ENCODE measurements around the gene PRSS23. TPM values are rescaled to one million over a fixed set of nuclear protein-coding genes. Genes with fewer than 3 reads are reported as not detected.
A peak's percentile ranks its signal among the peaks of the same experiment; 100 is the strongest.

PRSS23 gene
- total and polyA plus RNA-seq, 10 of the 15 experiments (the other 5 are each of a cell fraction or from before 2014, with no cell fraction given) = 0.03 to 0.39 (median 0.16) TPM; not detected in 5

DNA sequence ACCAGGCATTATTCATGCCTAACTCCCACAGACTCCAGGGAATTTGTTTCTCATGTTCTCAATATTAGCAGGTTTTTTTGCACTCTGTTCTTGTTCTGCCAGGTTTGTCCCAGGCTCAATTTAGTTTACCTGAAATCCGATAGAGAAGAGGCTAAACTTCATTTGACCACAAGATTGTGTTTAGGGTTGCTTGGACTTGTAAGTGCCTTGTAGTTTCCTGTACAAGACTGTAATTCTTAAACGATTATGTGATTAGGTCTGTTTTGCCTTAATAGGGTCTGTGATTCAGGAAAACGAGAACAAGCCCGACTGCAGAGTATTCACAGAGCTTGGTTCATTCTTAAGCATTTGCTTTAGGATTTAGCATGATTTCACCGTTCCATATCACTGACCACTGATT, 1.8 kb downstream of the PRSS23 start:
- H3K4me2 ChIP-seq (ENCODE audit: control insufficient read depth, insufficient read depth) = no peak overlapping the region
- no peaks in the 10 kb centered on the region for H4K20me1 ChIP-seq (ENCODE audit: control insufficient read depth, insufficient read depth)
- ChIA-PET RAD21 (ENCODE audit: unreplicated experiment) (no interaction called here), POLR2A (no interaction called here), SMC1A (ENCODE audit: uncharacterized antibody, unreplicated experiment) (no interaction called here), CTCF (interaction anchor here (1.3 kb wide), 1 partner anchor 9 kb away, joined by 3 read pairs; no protein-coding TSS in a partner anchor)
- intact Hi-C loops (cut with micrococcal nuclease; ENCODE audit: unreplicated experiment) = no loop called here
- in situ Hi-C loops (cut with MboI) = loop anchor here (25.0 kb wide), 1 partner anchor 1215 kb away; no protein-coding TSS in a partner anchor
- no peaks in the 10 kb centered on the region for H3K4me1 ChIP-seq (ENCODE audit: control insufficient read depth, insufficient read depth, low read length)
- BruUV-seq (replicated peaks) = no TSS peak
- no peak for FAIRE-seq
- H3K27me3 ChIP-seq (replicated peaks in 1 of 2; ENCODE audit: control insufficient read depth in 2 of 2, insufficient read depth in 2 of 2, low read length in 1 of 2) = peaks cover 5 to 6% of the 10 kb centered on the region in 2 experiments; a peak in 3 of 4 replicates
- TF ChIP-seq NR2C1 (IDR thresholded peaks at IDR 0.05) (no peak), POLR2A (IDR thresholded peaks at IDR 0.05; ENCODE audit: low read depth, low read length) (no peak), E2F8 (IDR thresholded peaks at IDR 0.05; ENCODE audit: low read depth, partially characterized antibody) (no peak)
- H3K79me2 ChIP-seq (ENCODE audit: control insufficient read depth, insufficient read depth, low read length) = no peaks in the 10 kb centered on the region
- H3K36me3 ChIP-seq (ENCODE audit: control insufficient read depth in 2 of 2, insufficient read depth in 2 of 2, low read length in 1 of 2) = no peaks in the 10 kb centered on the region
- no peaks in the 10 kb centered on the region for H3K9me3 ChIP-seq (replicated peaks; ENCODE audit: control insufficient read depth, insufficient read depth, low read length)
- H3K9ac ChIP-seq (ENCODE audit: control insufficient read depth, insufficient read depth, low read length) = no peak overlapping the region
- no peak overlapping the region for H2AFZ ChIP-seq (ENCODE audit: control insufficient read depth, low read depth, low read length)
- no peak overlapping the region for H3K4me3 ChIP-seq
- 34% methylated on average over 5 of the region's 5 CpGs for WGBS (ENCODE audit: insufficient coverage, insufficient replicate concordance, low lambda C conversion rate, missing lambda C conversion rate)
- DNase-seq (ENCODE audit: low read depth, low spot score) = no peak
- no peak for ATAC-seq
- H3K27ac ChIP-seq (ENCODE audit: control insufficient read depth, insufficient read depth) = no peak overlapping the region

DNA sequence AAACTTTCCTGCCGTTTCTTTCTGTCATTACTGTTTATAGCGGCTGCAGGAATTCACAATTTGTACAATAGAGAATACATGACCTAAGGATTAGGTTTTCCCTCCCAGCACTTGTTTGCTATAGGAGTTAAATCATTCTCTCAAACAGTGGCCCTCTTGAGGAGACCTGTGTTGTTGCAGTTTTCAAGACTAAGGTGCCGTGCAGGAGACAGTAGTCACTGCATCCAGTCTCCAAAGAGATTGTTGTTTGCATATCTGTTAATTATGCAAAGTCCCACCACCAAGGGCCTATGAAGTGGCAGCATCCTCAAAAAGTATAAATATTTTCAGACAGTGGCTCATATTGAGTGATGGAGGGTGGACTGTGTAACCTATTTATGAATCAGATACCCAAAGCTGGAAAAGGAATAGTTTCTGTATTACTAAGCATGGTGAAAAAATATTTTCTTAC, 2.3 kb downstream of the PRSS23 start:
- peaks cover 5 to 6% of the 10 kb centered on the region in 2 experiments; a peak in 3 of 4 replicates for H3K27me3 ChIP-seq (replicated peaks in 1 of 2; ENCODE audit: control insufficient read depth in 2 of 2, insufficient read depth in 2 of 2, low read length in 1 of 2)
- ChIA-PET SMC1A (ENCODE audit: uncharacterized antibody, unreplicated experiment) (no interaction called here), CTCF (interaction anchor here (1.1 kb wide), 1 partner anchor 127 kb away, joined by 4 read pairs; no protein-coding TSS in a partner anchor), POLR2A (no interaction called here), RAD21 (ENCODE audit: unreplicated experiment) (no interaction called here)
- no peak overlapping the region for H3K4me3 ChIP-seq
- H4K20me1 ChIP-seq (ENCODE audit: control insufficient read depth, insufficient read depth) = no peaks in the 10 kb centered on the region
- H3K9me3 ChIP-seq (replicated peaks; ENCODE audit: control insufficient read depth, insufficient read depth, low read length) = no peaks in the 10 kb centered on the region
- no peak for FAIRE-seq
- TF ChIP-seq, protein P1, sequence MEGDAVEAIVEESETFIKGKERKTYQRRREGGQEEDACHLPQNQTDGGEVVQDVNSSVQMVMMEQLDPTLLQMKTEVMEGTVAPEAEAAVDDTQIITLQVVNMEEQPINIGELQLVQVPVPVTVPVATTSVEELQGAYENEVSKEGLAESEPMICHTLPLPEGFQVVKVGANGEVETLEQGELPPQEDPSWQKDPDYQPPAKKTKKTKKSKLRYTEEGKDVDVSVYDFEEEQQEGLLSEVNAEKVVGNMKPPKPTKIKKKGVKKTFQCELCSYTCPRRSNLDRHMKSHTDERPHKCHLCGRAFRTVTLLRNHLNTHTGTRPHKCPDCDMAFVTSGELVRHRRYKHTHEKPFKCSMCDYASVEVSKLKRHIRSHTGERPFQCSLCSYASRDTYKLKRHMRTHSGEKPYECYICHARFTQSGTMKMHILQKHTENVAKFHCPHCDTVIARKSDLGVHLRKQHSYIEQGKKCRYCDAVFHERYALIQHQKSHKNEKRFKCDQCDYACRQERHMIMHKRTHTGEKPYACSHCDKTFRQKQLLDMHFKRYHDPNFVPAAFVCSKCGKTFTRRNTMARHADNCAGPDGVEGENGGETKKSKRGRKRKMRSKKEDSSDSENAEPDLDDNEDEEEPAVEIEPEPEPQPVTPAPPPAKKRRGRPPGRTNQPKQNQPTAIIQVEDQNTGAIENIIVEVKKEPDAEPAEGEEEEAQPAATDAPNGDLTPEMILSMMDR (IDR thresholded peaks at IDR 0.05 in 2 of 3, conservative IDR thresholded peaks at IDR 0.05 in 1 of 3; ENCODE audit: control insufficient read depth in 2 of 3, extremely low read depth in 1 of 3, insufficient read depth in 1 of 3, low read depth in 3 of 3, low read length in 3 of 3) = peak; percentile 13 to 20 (median 17); a peak in 2 of 6 replicates
- TF ChIP-seq CHD4 (IDR thresholded peaks at IDR 0.05) = no peak
- in situ Hi-C loops (cut with MboI) = loop anchor here (25.0 kb wide), 1 partner anchor 1215 kb away; no protein-coding TSS in a partner anchor
- no peak overlapping the region for H2AFZ ChIP-seq (ENCODE audit: control insufficient read depth, low read depth, low read length)
- no peaks in the 10 kb centered on the region for H3K36me3 ChIP-seq (ENCODE audit: control insufficient read depth in 2 of 2, insufficient read depth in 2 of 2, low read length in 1 of 2)
- no peak overlapping the region for H3K27ac ChIP-seq (ENCODE audit: control insufficient read depth, insufficient read depth)
- no TSS peak for BruUV-seq (replicated peaks)
- intact Hi-C loops (cut with micrococcal nuclease; ENCODE audit: unreplicated experiment) = no loop called here
- no peaks in the 10 kb centered on the region for H3K4me1 ChIP-seq (ENCODE audit: control insufficient read depth, insufficient read depth, low read length)
- H3K79me2 ChIP-seq (ENCODE audit: control insufficient read depth, insufficient read depth, low read length) = no peaks in the 10 kb centered on the region
- H3K9ac ChIP-seq (ENCODE audit: control insufficient read depth, insufficient read depth, low read length) = no peak overlapping the region
- H3K4me2 ChIP-seq (ENCODE audit: control insufficient read depth, insufficient read depth) = no peak overlapping the region
- WGBS (ENCODE audit: insufficient coverage, insufficient replicate concordance, low lambda C conversion rate, missing lambda C conversion rate) = 2% methylated on average over 3 of the region's 3 CpGs
- DNase-seq (ENCODE audit: low read depth, low spot score) = no peak
- ATAC-seq = peak; percentile 54
